Fibroblast of skin of right quadriceps (primary cell): ENCODE results near the gene PIEZO1.

ENCODE experiments used
- DNase-seq: peaks from one replicate; pipeline ENCODE4 v3.0.0-alpha.2; 2013

PIEZO1 gene

DNA sequence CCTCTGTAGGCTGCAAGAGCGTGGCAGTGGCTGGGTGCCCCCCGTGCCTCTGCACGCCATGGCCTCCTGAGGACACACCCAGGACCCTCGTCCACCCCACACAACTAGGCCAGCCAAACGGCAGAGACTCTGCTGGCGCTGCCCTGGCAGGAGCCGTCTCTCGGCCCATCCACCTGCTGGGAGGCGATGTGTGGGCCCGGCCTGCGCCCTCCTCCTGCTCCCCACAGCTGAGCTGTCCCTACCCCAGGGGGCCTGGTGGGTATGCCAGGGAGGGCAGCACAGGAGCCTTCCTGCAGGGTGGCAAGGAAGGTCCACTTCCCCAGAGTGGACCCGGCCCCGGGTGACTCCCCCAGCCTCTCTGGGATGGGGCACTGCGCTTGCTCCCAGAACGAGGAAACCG lies 85.8 kb downstream of the PIEZO1 start:
- no peak for DNase-seq

DNA sequence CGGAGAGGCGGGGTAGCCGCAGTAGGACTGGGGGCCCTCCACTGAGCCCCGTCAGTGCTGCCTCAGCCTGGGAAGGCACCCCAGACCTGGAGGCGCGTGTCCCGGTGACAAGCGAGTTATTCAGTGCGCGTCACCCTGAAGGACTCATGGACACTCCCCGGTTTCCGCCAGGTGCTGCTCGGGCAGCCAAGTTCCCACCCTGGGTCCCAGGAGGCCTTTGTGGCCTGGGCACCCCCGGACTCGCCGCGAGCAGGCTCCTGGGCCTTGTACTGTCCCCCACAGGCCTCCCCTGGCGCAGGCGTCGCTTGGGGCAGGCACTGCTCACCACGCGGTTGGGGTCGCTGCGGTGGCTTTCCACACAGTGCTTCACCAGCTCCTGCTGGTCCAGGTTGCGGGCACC lies 86.4 kb downstream of the PIEZO1 start:
- DNase-seq: no peak

DNA sequence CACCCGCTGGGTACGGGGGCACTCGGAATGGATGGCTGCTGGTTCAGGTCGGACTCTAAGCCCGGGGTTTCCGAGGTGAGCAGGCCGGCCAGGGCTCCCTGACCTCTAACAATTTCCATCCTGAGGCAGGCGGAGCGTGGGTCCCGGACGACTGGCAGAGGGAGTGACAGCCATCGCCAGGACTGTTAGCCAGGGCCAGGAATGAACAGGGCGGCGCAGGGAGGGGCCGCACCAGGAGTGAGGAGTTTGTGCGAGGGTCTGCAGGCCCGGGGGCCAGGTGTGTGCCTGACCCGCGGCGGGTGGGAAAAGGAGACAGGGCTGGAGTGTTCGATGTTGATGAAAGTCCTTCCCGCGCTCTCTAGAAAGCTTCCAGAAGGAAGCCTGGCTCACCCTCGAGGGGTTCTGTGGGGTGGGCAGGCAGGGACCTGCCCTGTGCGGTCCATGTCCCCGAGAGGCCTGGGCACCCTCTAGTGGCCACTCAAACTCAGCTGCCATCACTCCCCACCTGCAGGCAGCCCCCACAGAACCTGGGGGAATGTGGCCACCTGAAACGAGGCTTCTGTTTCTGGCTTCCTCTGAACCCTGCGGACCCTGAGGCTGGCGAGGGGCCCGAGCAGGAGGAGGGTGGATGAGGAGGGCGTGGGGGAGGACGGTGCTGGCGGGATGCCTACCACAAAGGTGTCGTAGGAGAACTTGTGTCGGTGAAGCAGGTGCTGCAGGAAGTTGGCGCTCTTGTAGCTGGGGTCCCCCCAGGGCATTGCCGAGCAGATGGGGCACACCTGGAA lies 87.0 kb downstream of the PIEZO1 start:
- DNase-seq: no peak

DNA sequence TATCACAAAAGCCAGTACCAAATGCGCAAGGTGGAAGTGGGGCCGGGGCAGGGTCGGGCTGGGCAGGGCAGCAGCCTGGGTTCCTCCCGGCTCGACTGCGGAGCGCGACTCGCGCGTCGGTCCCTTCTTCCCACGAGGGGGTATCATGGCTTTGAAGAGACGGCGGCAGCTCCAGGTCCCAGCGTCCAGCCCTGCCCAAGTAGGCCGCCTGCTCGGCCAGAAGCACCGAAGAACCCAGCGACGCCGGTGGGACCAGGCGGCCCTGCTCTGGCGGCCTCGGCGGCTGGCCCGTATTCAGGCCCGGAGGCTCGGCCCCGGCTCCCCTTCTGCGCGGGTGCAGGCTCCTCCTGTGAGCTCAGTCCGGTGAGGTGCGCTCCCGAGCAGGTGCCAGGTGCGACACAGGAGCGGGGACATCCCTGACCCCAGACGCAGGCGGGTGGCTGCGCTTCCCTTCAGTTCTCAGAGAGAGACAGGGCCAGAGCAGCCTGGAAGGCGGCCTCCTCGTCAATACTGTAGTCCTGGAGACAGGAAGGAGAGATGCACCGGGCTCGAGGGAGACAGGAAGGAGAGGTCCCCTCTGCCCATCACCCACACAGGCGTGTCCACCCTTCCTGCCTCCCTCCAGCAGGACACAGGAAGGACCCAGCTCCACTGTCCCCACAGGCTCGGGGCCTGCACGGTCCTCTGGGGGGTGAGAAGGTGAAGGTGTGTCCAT lies 87.7 kb downstream of the PIEZO1 start:
- no peak for DNase-seq

DNA sequence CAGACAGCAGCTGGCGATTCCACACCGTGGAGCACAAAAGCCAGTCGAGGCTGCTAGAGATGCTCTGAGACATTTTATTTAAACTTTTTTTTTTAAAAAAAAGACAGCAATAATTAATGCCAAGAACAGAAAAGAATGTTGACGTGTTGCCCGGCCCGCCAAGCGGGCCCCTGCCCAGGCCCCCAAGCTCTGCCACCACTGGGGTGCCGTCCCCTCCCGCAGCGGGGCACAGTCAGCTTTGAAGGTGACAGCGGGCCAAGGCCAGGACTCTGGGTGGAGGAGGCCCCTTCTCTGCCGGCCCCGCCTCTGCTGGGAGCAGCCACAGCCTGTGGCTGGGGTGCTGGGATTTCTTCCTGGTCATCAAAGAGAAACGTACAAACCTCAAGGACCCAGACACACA lies 88.6 kb downstream of the PIEZO1 start:
- DNase-seq: no peak

DNA sequence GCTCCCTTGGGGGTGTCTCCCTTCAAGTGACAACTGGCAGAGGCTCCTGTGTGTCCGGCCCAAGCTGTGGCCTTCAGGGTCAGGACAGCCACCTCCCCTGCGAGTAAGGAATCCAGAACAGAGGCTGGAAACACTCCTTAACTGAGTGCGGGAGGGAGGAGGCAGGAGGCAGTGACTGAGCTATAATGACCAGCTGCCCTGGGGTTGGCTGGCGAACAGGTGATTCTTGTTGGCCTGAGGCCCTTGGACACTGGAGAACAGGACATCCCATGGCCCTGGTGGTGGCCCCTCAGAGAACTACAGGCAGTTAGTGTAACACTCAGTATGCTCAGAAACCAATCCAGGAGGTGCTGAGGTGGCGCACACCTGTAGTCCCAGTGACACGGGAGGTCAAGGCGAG lies 89.3 kb downstream of the PIEZO1 start:
- no peak for DNase-seq

DNA sequence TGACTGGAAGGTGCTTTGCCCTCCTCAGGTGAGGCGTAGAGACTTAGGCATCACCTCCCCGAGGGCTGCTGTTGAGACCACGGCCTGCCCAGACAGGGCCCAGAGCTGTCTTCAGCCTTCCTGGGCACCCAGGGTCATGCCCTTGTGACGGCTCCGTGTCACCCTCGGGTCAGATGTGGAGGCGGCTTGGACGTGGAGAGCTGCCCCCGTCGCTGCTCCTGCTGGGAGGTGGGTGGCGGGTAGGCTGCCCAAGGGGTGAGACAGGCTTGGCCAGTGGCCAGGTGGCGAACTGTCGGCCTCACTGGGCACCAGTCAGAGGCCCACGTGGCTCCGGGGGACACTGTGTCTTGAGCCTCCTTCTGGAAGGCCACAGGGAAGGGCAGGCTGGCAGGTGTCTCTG lies 89.8 kb downstream of the PIEZO1 start:
- DNase-seq: no peak

DNA sequence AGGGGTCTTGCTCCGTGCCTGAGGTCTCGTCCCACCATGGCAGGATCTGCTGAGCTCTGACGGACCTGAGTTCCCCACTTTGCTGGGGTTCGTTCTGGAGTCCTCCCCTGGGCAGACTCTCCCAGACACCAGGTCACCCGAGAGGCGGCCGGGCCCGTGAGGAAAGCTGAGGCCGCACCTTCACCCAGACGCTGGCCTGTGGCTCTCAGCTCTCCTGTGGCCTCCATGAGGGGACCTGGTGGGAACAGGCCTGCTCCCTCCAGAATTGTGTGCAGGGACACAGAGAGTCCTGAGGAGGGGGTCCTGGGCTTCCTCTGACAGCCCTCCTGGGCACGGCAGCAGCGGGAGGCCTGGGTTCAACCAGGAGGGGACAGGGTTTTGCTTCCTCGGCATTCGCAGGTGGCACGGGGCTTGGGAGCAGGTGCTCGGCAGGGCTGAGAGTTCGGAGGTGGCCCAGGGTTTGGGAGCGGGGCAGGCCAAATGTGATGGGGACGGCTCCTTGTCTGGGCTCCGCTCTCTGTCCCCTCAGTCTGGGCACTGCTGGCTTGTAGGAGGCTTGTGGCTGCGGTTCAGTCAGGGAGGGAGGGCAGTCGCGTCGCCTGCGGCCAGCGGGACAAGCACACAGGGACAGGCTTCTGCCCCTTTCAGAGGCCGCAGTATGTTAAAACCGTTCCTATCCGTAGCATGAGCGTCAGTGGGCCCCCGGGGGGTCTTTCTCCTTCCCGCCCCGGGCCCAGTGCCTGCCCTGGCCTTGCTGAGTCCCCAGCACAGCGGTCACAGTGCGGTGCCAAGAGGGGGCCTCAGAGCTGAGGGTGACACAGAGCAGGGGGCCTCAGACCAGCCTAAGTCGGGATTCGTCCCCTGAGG lies 90.6 kb downstream of the PIEZO1 start:
- no peak for DNase-seq

DNA sequence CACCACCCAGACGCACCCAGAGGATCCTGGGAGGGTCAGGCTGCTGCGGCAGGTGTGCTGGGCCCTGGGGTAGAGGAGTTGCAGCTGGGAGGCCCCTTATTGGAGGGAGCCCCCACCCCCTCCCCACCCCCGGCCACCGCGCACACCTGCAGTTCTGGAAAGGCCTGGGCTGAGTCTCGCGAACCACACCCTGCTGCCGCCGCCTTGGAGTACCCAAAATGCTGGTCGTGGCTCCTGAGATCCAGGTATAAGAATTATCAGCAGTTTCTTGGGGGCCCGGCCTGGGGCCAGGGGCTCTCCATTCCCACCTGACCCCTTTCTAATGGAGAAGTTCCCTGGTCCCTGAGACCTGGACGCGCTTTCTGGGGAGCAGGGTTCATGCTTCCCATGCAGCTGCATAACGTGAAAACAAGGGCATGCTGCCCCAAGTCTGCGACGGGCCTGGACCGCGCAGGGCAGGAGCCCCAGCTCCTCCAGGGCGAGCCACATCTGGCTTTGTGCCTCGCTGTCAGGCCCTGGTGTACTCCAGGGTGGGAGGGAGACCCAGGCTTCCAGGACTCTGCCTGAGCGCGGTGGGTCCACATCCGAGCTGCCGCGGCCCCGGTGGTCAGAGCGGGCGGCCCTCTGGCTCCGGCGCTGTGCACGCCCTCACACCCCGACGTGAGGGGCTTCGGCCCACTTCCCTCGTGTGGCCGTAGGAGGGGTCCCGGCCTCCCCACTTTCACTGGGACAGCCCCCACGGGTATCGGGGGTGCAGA lies 91.4 kb downstream of the PIEZO1 start:
- DNase-seq: no peak

DNA sequence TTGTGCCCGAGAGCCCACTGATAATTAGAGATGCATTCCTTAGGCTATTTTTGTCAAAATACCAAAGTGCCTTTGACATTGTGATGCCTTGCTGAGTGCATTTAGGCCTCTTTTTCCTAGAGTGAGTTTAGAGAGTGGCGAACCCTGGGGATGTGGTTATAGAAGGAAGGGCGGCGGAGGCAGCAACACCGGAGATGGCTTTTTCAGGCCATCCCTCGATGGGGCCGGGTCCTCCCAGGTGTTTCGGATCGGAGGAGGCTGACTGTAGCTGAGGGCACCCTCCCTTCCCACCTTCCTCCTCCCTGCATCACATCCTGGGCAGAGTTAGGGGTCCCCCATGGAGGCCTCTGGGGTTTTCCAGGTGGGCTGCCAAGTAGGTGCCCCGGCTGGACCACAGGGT lies 92.2 kb downstream of the PIEZO1 start:
- DNase-seq: no peak

DNA sequence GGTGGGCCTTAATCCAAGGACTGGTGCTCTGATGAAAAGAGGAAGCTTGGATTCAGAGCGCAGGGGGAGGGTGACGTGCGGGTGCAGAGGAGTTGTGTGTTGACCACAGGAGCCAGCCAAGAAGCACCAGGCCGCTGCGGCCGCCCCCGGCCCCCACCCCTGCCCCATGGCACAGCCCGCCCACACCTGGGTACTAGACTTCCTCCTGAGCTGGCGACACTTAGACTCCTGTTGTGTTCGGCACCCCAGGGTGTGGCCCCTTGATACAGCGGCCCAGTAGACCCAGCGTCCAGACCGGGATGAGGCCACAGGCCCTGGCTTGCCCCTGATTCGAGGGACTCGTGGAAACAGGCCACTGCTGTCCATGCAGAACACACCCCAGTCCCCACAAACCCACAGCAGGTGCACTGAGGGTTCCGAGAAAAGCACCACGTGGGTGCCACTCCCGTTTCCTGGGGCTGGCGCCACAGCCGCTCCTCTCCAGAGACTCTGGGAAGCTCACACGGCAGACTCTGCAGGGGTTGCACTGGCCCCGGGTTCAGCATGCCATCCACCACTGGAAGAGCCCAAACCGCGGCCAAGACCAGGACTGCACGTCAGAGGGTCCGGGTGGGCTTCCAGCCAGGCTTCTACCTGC lies 93.0 kb downstream of the PIEZO1 start:
- no peak for DNase-seq

DNA sequence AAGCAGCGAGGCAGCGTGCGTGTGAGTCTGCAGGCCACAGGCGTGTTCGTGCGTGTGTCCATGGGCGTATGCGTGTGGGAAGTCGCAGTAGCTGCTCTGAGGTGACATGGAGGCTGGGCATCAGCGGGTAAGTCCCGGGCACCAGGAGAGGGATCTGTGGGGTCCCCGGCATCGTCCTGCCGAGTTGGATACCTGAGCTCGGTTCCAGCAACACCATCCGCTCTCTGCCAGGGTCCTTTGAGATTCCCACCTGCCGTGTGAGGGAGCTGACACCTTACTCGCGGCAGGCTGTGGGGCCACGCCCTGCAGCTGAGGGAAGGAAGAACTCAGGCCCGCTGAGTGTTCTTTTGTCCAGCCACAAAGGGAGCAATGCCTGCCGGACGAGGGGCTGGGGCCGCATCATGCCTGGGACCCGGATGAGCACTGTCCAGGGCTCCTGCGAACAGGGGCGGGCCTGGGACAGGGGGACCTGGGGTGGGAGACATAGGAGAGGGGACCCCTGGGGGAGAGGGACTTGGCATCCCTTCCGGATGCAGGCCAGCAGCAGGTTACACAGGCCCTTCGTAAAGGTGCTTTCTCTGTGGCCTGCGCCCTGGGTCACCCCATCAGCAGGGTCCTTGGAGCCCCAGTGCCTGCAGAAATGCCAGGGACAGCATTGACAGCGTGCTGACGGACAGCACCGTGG lies 93.7 kb downstream of the PIEZO1 start:
- DNase-seq: no peak

DNA sequence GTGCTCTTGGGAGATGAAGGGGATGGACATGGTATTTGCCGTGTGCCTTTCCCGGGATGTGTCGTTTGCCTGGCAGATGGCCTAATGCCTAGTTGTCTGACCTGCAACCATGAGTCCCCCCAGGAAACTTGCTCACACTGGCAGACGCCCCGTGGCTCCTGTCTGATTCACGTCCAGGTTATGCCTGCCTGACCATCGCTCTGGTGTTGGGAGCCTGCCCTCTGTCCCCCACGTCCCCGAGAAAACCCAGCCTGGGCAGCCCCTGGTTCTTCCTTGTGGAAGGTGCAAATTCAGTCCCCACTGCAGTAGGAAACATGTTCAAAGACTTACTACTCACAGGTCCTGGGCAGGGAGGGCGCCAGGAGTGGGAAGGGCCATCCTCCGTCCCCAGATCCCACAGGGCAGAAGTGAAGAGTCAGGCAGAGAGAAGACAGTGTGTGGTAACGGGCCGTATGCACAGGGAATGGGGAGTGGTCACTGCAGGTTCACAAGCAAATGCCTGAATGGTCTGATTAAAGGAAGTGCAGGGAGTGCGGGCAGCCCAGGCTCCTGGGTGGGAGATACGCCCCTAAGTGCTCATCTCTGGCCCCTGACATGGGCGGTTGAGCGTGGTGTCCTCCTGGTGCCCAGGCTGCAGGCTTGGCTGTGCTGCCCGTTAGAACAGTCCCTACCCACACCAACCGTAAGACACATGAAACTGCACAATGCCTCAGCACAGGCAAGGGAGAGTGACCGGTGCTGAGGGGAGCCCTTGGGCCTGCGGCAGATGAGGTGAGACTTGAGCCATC lies 94.5 kb downstream of the PIEZO1 start:
- no peak for DNase-seq

DNA sequence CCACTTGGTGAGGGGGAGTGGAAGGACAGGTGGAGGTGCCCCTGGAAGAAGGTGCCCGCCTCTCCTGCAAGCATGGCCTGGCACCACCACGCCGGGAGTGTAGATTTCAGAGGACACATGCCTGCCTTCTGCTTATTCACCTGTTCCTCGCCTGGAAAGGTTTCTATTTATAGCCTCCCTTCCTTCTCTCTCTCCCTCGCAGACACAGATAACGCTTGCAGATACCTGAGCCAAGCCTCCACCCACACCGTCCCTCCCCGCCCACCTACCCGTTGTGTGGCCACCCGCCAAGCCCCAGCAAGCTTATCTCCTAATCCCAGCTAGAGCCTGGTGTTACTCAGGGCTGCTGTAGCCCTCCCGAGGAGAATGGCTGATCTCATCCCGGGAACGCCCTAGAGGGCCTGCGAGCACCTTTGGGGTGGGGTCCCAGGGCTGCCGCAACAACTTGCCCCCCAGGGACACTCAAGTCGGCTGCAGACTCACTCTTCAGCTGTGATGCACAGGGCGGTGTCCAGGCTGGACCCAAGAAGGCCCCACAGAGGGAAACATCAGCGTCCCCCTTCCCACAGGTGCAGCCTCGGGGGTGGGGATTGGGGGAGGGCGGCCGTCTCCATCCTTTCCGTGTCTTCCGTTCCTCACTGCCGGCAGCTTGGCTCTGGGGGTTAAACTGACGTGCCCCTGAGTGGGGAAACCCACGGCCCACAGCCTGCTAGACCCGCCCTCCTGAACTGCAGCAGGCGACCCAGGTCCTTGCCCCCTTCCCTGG lies 96.8 kb downstream of the PIEZO1 start:
- no peak for DNase-seq

DNA sequence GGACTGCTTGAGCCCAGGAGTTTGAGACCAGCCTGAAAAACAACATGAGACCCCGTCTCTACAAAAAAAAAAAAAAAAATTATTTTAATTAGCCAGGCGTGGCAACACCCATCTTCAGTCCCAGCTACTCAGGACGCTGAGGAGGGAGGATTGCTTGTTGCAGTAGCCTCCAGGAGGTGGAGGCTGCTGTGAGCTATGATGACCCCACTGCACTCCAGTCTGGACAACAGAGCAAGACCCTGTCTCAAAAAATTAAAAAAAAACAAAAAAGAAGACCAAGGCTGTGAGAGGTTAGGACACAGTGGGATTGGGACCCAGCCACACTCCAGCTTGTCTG lies 97.4 kb downstream of the PIEZO1 start:
- no peak for DNase-seq

DNA sequence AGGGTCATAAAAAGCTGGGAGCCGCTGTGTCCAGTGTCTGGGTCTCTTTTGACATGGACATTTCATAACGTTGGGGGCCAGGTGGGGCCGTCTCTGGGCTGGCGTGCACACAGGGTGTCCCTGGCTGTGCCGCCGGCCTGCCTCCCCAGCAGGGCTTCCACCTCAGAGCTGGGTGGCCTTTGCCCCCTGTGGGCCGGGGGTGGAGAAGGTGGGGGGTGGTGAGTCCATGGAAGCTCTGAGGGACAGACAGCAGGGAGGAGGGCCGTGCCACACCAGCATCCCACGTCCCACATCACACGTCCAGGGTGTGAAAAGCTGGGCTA lies 97.8 kb downstream of the PIEZO1 start:
- no peak for DNase-seq

DNA sequence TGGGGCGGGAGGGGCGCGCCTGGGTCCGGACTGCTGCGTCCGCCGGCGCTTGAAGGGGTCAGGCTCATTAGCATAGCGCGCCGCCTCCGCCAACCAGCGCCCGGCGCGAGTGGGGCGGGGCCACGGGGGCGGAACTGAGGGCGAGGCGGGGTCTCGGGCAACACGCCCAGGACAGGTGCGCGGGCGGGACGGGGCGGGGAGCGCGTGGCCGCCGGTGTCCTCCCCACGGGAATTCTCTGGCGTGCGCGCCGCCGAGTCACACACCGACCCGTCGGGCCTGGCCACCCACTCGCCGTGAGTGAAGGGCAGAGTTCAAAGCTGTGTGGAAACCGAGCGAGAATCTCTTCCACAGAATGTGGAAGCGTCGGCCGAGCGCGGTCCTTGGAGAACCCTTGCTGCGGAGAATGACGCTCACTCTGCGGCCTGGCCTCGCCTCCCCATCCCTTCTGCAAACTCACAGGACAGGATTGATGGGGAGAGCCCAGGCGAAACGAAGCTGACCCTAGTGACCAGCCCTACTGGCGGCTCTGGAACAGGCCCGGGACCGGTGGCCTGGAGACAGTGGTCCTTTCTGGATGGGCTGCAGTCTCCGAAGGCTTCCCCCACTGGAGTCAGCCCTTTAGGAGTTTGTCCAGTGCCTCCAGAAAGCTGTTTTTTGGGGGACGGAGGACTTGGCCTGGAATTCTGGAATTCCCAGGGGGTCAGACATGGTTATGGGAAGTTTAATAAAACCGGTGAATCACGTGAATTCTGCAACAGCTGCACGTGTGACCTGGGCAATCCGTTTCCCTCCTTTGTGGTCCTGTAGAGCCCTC lies 98.4 kb downstream of the PIEZO1 start, which contains the start of gene SNAI3:
SNAI3 (minus strand) TSS at position 69 of the 815 bp plus-strand sequence. CDS start 101 bp downstream, outside the sequence.
- no peak for DNase-seq

DNA sequence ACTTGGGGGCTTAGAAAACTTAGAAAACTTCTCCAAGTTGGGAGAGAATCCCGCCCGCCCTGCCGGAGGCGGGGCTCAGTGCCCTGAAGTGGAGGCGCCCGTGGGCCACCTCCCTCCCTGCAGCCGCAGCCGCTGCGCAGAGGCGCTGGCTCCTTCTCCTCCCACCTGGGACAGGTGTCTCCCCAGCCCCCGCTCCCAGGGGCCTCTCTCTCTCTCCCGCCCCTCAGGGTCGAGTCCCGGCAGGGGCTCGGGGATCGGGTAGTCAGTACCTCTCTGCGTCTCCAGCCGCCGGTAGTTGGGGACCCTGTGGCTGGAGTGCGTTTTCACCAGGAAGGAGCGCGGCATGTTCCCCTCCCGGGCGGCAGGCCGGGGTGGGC lies 99.0 kb downstream of the PIEZO1 start:
- DNase-seq: no peak
